HG02852 (cell line): ENCODE measurements around the gene ZIC2.

Experiments used
- ATAC-seq: cut with Tn5 transposase; IDR thresholded peaks from one replicate; pipeline ENCODE4 v1.9.1; 2021; ENCODE audit warnings: mild to moderate bottlenecking, moderate library complexity; ENCODE audit not compliant: unreplicated experiment

The ZIC2 gene

DNA sequence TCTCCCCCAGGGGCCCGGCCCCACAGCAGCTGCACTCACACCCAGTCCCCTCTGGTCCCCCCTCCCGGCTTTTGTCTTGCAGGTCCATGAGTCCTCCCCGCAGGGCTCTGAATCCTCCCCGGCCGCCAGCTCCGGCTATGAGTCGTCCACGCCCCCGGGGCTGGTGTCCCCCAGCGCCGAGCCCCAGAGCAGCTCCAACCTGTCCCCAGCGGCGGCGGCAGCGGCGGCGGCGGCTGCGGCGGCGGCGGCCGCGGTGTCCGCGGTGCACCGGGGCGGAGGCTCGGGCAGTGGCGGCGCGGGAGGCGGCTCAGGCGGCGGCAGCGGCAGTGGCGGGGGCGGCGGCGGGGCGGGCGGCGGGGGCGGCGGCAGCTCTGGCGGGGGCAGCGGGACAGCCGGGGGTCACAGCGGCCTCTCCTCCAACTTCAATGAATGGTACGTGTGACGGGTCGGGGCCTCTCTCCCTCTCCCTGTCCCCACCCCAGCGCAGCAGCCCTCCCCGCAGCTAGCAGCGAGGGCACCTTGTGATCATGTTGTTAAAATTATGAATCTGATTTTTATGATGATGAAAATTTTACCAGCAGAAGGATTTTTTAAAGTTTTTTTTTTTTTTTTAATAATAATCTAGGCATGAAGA lies 3.8 kb downstream of the ZIC2 start:
- ATAC-seq: no peak

DNA sequence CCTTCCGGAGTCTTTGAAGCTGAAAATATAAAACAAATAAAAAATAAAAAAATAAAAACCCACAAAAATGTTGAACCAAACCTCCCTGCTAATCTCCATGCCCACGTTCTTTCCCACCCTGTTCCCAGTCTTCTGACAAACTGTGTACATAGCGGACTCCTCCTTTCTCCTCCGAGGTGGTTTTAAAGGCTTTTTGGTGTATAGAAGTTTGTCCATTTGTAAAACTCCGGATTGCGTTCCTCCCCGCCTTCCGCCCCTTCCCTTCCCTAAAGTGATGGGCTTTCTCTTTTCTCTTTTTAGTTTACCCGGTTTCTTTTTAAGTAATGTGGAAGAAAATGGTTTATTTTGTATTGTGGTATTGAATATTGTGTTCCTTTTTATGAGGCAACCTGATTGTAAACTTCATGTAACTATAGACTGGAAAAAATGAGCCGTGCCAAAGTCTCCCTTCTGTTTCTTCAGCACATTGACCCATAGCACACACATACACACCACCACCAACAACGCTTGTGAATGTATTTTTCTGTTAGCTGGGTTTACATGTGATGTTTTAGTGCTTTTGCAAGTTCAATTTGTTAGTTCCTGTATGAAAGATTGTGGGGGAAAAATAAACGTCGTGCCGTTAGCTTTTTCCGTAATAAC lies 4.4 kb downstream of the ZIC2 start:
- no peak for ATAC-seq

DNA sequence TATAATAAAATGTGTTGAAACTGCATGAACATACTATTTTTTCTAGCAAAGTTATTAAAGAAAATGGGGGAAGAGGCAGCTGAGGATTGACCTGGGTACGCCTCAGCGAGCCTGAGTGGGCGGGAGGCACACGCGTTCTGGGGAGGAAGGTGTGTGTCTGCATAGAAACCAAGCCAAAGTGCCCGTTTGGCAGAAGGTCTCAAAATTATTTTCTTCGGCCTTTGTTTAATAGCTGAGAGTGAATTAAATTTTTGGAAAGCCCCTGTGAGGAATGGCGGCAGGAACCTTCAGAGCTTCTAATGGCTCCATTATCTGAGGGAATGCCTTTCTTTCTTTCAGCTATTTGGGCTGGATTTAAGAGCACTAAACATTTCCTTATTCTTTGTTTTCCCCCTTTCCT lies 5.2 kb downstream of the ZIC2 start:
- no peak for ATAC-seq

DNA sequence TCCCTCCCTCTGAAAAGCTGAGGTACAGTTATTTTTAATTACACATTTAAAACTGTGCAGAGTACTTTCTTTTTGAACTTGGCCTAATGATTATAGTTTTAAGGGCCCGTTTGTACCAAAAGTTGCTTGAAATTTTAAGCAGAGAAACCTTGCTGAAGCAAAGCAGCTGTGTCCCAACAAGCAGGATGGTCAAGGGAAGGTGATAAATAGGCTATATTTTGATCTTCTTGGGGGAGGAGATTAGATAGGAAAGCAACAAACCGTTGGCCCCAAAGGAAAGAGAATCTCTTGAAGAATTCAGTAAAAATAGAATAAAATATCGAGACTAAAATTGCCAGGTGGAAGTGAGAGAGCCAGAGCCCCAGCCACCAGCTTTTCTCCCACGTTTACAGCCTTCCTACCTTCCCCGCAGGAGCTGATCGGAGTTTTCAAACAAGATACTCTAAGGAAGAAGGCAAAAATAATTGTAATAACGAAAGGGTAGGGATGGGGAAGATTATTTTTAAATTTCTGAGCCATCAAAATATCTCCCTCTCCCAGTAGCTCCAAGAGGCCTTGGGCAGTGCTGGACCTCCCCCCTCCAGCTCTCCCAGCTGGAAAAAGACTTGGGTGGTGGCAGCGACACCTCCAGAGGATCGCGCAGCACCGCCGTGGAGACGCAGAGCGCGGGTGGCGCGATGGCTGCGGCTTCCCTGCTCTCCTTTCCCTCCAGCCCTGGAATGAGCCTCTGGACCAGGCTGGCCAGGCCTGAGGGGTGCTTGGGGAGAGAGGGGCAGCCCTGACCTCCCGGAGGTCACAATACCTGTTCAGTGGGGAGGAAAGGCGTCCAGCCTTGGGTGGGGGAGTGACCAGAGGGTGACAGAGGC lies 5.8 kb downstream of the ZIC2 start:
- no peak for ATAC-seq

DNA sequence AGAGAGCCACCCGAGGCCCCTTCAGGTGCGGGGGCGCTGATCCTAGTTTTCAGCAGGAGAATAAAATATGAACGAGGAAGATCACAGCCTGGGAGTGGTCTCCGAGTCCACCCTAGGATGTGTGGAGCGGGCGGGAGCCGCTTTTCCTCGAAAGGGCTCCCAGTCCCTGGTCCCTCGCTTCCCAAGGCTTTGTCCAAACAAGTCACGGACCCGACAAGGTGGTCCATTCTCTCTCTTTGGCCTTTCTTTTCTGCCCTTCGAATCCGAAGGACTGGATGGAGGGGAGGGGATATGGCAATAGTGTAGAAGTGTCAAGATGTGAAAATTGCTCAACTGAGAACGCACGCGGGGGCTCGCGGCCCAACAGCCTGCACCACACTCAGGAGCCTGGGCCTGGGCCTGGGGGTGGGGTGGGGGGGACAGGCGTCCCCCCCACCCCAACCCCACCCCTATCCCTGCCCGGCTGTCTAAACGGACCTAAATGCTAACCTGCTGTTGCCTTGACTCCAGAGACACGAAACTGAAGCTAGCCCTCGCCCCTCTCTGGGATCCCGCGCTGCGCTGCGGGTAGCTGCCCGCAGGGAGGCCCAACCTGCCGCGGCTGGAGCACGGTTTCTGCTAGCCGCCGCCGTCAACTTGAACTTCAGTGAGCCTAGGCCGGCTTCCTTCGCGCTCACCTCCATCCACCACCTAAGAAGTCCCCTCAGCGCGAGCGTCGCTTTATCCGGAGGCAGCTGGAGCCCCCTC lies 7.1 kb downstream of the ZIC2 start:
- ATAC-seq: no peak

DNA sequence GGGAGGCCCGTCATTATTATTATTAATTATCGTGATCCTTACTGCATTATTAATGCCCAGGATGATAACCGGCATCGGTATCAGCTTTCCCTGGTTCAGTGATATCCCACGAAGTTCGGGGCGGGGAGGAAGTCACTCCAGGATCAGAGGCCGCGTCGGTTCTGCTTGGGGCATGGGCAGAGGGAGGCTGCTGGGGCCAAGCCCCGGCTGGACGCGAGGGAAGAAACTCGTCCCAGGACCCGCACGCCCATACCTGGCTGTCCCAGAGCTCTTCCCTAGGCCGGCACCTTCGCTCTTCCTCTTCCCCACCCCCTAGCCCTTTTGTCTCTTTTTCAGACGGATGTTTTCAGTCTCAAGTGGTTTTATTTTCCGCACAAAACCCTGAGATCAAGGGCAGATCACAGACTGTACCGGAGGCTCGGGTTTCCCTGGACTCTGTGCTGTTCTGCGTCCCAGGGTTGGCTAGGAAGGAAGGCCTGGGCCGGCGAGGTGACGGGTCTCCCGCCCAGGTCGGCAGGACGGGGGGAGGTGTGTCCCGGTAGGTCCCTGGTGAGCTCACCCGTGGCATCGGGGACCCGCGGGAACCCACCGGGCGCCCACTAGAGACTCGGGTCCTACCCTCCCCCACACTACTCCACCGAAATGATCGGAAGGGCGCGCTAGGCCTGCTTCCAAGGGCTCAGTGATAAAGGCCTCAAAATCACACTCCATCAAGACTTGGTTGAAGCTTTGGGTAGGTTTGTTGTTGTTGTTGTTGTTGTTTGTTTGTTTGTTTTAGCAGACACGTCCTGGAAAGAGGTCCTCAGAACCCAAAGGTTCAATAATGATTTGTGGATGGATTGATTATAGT lies 7.9 kb downstream of the ZIC2 start:
- no peak for ATAC-seq

DNA sequence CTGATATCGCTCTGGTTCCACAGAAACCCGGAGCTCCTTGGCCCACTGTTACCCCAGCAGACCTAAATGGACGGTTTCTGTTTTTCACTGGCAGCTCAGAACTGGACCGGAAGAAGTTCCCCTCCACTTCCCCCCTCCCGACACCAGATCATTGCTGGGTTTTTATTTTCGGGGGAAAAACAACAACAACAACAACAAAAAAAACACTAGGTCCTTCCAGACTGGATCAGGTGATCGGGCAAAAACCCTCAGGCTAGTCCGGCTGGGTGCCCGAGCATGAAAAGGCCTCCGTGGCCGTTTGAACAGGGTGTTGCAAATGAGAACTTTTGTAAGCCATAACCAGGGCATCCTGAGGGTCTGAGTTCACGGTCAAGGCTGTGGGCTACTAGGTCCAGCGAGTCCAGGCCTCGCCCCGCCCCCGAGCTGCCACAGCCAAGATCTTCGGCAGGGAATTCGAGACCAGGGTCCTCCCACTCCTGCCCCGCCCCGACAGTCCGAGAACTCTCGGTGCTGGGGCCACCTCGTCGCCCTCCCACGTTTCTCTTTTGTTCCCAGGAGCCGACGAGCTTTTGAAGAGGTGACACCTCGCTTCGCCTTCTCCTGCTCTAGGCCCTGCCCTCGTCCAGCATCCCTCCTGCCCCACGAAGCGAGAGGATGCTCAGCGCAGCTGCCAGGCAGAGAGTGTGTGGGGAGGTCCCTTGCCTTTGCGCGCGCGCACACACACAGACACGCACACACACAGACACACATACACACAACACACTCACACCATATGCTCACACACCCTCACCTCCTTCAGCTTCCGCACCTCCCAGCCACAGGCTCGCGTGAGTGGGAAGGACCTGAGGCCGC lies 8.8 kb downstream of the ZIC2 start:
- no peak for ATAC-seq

DNA sequence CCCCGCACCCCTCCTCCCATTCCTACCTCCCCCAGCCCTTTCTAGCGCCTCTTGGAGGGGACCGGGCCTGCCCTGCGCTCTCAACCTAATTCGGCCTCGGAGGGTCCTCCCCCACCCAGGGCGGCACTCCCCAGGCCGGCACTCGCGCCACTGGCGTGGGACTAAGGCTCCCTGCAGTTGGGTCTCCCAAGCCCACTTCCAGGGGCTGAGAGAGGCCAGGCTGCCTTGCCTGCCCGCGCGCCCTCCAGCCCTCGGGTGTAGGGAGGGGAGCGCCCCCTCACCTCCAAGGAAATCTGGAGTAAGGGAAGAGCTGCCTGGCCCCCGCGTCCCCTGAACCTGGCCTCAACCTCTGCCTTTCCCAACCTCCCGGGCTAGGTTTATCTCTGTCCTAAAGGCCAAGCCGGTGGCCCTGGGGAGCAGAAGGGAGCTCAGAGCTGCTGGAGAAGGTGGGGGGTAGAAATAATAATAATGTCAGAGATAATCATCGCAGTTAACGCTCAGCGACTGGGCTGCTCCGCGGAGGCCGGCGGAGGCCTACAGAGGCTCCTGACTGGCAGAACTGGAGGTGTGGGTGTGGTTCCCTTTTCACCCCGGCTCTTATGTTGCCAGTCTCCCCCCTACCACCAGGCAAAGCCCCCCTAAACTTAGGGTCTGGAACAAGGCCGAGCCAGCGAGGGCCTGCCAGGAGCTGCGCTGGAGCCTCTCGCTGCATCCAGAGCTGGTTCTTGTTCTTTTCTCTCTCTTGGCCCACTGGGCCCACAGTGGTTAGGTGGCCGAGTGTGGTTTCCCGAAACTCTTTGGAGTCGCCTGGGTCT lies 9.6 kb downstream of the ZIC2 start:
- no peak for ATAC-seq

DNA sequence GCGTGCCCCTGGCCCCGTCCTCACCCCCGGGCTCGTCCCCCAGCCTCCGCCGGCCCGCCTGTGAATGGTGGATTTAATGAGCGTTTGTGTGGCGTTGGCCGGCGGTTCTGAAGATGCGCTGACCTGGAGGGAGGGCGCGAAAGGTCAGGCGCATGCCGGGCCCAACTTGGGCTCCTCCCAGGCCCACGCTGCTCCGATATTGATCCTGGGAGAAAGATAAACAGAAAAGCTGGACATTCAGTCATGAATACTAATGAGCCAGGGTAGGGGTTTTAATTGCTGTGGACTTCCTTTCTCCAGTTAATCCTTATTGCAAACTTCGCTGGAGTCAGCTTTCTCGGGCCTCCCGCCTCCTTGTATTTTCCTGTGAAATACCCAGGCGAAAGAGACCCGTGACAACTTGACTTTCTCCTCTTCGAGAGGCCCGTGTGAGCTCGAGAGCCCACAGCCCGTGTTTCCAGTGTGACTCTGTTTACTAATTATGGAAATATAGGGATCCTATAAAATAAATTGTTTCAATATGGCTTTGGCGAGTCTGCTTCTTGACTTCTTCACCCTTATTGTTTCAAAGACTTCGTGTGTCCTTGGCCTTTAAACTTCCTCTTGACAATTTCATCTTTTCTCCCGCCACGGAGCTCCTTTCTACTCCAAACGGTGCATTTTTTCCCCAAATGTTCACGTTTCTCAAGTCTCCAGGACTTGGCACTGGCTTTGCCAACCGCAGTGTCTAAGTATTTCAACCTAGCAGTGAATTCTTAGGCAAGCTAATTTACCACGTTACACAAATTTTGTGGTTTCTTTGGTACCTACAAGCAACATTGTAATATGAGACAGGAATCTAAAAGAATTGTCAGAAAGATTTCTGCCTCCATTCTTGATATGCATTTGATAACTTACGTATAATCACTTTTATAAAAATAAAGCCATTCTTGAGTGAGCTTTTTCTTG lies 10.5 kb downstream of the ZIC2 start:
- ATAC-seq: no peak

DNA sequence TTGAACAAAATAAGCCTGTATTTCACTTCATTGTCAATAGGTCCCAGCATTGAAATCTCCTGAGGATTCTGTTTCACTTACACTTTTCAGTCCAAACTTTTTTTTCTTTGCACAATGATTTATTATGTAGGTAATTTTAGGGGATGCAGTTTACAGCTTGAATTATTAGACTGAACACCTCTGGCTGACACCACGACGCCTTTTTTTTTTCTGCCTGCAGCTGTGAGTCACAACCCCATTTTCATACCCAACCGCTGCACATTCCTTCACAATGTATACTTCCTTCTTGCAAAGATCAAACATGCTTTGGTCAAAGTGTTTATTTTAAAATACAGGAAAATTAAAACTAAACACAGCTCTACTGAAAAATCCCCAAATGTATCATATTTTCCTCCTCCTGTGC lies 11.4 kb downstream of the ZIC2 start:
- ATAC-seq: no peak

DNA sequence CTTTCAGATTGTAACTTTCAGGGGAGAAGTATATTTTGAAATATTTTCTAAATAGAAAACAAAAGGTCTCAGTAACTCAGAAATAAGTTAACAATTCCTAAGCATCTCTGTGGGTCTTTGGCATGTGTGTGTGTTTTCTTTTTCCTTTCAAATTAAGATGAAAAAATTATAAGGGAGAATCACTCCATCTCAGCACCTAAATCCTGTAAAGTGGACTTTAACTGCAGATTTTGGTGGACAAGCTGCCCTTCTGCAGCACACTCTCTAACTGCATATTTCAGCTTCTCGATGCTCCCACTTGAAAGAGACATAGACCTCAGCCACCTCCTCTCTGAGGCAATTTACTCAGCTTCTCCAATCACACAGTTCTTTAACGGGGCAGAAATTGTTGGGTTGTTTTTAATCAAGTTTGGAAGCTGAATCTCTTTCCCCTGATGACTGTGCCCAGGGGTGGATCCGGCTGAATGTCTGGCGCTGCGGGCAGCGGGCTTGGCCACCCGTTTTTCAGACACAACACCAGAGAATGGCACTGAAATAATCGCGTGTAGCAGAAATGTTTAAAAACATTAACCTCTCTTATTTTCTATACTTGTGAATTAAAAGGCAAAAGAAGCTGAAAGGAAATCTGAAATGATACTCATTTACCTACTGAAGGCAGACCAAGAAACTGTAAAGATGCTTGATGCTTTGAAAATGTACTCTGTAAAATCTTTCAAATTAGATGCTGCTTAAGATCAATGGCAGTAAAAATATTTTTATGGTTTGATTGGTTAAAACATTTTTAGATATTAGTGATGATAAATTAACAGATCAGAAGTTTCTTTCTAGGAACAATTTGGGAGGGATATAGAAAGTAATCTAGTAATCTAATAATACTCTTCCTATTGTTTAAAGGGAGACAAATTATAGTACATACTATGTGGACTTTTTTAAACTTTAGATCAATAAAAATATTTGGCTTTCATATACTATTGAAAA lies 12.4 kb downstream of the ZIC2 start:
- no peak for ATAC-seq

DNA sequence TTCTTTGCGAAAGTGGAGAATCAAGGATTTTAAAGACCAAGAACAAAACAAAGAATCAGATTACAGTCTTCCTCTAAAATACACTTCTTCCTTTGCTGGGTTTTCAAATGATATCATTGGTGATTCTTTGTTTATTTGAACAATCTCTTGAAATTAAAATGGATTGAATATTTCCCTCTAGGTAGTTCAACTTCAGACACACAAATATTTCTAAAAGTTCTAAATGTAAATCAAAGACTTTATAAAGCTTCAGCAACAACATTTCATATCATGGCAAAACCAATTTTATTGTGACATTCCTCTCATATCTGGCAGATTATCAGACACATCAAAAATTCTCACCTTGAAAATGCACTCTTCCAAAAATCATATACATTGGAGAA lies 13.0 kb downstream of the ZIC2 start:
- no peak for ATAC-seq

DNA sequence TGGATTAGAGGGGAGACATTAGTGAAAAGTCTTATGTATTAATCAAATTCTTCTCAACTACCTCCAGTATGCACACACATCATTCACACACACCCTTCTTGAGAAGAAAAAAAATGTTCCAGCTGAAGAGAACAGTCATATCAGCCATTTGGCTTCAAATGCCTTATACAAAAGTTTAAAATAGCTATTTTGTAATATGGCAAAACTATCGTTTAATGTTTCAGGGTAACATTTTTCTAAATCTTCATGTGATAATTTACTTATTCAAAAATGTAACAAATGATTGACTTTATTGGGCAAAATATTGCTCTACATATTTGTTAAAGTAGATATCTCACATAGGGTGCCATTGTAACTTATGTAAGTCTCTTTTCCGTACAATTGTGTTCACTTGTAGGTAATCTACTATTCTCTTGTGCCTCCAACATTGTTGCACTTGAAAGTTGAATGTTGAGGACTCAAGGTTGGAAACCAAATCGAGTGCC lies 13.6 kb downstream of the ZIC2 start:
- no peak for ATAC-seq

DNA sequence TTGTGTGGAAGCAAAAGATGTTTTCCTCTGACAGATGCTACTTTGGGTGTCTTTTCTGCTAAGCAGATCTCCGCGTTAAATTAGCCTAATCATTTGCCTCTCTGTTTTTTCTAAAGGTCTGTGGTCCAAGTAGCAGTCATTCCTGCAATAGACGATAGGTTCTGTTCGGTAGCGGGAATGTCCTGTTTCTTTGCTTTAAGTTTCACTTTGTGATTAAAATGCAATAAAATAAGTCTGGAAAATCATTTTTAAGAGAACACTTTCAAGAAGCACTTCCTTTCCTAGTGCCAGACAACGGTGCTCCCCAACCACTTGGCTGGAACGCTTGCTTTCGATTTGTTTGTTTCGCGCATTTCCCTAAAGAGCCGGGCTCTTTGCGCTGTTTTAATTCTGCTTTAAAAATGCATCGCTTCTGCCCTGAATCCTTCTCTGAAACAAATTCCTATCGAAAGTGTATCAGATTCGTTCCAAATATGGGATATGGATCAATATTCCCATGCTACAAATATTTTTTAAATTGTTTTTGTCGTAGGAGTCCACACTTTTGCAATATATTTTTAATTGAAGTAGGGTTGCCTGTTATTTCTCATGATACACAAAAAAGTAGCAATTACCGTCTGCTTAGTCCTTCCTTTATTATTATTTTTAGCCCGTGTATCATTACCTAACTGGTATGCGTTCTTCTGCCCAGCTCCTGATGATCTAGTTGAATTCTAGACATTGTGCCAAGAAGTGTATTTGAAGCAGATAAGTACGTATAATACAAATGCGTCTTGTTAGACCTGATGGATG lies 14.2 kb downstream of the ZIC2 start:
- ATAC-seq: no peak

DNA sequence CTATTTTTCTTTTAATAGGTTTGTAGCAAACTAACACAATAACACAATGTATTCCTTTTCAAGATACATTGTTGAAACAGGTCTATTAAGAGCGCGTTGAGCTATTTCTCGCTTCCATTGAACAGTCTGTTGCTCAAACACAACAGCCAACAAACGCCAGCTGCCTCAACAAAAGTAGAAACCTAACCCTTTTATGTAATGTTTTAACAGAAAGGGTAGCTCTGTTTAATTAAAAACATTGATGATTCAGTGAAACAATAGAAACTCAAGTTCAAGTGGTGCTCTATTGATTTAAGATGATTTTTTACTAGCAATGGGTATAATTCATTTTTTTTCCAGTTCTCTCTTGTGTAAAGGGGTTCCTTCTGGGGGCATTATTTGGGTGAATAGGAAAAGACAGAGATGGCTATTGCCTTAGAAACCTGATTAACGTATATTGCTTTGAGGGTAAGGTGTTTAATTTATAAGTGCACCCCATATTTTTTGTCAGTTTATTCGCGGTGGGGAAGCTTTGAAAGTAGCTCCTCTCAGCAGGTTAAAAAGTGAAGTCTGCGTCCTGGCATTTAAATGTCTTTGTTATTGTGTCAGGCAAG lies 14.9 kb downstream of the ZIC2 start:
- no peak for ATAC-seq
